ENCODE results near the gene P4HTM.
A peak's percentile ranks its signal among the peaks of the same experiment; 100 is the strongest.

Gene P4HTM

GRCh38 chr3:49012441-49013017 lies 22.5 kb downstream of the P4HTM start:
- no peak for DNase-seq

GRCh38 chr3:49013113-49013737 lies 23.2 kb downstream of the P4HTM start:
- no peak for DNase-seq

DNA sequence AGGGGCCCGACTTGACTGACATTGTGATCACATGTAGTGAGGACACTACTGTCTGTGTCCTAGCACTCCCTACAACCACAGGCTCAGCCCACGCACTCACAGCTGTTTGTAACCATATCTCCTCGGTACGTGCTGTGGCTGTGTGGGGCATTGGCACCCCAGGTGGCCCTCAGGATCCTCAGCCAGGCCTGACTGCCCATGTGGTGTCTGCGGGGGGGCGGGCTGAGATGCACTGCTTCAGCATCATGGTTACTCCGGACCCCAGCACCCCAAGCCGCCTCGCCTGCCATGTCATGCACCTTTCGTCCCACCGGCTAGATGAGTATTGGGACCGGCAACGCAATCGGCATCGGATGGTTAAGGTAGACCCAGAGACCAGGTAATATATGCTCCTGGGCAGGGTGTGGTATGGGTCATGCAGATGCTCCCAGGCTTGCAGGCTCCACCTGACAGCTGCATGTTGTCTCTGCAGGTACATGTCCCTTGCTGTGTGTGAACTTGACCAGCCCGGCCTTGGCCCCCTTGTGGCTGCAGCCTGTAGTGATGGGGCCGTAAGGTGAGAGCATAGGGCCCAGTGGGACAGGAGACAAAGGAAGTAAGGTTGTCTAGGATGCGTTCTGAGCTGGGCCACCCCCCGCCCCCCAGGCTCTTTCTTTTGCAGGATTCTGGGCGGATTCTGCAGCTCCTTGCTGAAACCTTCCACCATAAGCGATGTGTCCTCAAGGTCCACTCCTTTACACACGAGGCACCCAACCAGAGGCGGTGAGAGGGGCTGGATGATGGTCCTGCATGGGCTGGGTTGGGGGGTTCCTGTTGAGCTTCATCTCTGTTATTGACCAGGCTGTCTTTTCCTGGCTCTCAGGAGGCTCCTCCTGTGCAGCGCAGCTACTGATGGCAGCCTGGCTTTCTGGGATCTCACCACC lies 24.0 kb downstream of the P4HTM start:
- no peak for DNase-seq

GRCh38 chr3:49015072-49015471 lies 25.0 kb downstream of the P4HTM start:
- no peak for DNase-seq

DNA sequence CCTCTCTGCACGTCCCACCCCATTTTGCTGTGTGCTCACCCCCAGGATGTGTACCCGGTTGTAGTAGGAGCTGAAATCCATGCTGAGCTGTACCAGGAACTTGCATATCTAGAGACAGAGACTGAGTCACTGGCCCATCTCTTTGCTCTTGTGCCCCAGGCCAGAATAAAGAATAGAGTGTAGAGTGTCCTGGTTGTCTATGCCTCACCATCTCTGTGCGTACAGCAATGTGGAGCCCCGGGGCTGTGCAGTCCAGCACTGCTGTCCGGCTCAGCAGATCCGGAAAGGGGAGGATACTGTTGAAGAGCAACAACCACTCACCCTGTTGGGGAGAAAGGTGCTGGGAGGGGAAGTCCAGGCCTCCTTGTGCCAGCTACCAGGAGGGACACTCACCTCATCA lies 25.7 kb downstream of the P4HTM start:
- DNase-seq = no peak

DNA sequence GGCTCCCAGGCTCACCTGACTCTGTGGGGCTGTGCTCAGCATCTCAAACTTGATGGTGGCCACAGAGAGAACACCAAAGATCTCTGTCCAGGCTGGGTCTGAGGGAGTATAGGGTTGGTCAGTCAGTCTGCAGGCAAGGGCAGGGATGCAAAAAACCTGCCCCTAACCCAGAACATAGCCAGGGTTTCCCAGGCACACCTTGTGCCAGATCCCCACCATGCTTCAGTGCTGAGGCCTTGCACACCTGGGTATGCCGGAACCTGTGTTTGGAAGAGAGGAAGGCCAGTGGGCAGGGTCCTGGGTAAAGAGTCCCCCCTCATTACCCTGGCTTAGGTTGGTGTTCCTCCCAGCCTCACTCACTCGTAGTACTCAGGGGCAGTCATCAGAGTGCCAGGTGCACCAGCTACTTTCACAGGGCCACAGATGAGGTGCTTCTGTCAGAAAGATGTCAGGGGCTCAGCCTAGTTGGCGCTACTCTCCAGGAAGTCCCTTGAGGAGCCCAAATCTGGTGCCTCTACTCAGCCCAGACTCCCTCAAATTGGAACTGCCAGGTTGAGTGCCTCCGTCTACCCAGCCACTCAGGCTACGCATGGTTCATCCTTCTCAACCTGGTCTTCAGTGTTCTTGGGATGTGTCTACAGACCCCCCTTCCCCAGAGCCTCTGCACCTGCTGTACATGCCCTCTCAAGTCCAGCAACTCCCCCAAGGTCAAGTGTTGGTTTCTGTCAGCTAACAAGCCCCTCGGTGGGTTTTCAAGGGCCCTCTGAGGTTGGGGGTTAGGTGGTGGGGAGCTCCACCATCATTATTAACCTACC lies 26.6 kb downstream of the P4HTM start:
- no peak for DNase-seq

DNA sequence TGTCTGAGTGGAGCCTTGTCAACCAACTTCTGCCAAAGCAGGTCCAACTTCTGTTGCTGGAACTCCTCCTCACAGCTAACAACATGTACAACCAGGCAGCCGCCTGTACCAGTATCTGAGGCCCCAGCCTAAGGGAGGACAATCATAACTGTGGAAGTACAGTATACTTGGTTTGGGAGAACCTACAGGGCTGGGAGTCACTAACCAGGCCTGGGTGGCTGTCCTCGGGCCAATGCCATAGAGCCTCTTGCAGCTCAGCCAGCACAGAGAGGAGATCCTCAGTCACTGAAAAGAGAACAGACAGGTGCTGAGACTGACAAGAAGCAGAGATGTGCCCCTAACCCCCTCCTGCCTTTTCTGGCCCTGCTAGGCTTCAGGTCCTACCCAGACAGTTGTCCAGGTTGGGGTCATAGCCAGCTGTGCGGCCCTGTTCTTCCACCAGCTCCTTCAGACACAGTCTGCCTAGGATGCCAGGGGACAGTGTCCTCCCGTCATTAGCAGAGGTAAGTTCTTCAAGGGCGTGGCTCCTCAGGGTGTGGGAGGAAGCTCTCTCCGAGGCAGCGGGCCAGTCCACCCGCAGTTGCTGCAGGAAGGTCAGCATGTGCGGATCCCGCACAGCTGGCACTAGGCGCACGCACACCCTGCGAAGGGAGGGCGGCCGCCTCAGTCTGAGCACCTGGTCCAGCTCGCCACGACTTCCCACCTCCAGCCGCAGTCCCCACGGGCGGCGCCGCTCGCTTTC lies 27.4 kb downstream of the P4HTM start:
- no peak for DNase-seq

GRCh38 chr3:49017971-49018706 lies 28.1 kb downstream of the P4HTM start, which contains the start of gene DALRD3:
Gene DALRD3 (minus strand): TSS chr3:49018580. CDS start chr3:49018564, 16 bp downstream.
- peak; percentile 42 for DNase-seq

- no peak for DNase-seq
These were observed 28.6 kb downstream of the P4HTM start for GRCh38 chr3:49018707-49019006.

DNA sequence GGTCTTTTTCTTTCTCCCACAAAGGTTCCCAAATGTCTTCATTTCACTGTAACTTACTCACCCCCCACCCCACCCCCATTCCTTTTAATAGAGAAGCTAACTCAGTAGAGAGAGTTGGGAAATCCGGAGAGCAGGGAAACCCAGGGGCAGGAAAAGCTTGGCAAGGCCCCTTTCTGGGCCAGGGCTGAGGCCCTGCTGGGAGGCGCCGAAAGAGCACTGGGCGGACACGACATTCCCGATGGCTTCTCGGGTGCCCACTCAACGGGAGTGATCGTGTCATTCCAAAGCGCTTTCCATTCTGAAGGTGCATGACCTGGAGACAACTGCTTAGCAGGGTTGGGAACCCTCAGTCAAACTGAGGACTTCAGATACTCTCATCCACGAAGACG lies 29.9 kb downstream of the P4HTM start:
- DNase-seq = peak; percentile 50

DNA sequence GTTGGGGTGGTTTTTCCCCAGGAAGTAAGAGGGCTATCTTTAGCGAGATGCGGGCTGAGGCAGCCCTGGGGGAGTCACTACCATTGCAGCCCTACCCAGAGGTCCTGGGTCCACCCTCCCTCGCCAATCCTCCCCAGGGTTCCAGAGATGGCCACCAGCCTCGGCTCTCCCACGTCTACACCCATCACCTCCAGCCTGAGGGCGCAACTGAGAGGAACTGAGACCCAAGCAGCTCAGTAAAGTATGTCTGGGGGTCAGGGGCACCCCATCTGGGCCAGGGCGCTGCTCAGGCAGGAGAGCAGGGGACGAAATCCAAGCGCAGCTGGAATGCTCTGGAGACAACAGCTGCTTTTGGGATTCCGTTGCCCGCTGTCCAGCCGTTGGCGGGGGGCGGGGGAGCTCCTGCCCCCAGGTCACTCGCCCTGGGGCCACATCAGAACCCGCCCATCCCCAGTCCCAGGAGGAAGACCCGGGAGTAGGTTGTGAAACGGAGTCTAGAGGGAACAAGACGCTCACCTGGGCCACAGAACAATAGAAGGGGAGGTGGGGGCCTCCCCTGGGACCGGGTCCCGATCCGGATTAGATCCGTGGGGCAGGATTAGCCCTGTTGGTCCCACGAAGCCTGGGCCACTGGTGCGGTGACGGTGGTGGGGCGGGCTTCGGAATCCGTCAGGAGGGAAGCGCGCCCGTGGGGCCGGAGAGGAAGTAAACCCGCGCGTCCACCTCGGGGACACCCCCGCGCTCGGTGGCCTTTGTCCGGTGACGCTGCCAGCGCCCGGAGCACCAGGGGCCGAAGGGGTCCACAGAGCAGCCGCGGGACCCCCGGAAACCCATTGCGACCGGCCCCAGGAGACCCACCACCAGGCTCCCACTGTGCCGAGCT lies 30.5 kb downstream of the P4HTM start:
- peak; percentile 50 for DNase-seq

- peak; percentile 94 for DNase-seq
These were observed 31.3 kb downstream of the P4HTM start for GRCh38 chr3:49021213-49021812.

GRCh38 chr3:49021813-49022687 lies 32.0 kb downstream of the P4HTM start, which contains the start of gene NDUFAF3:
Gene NDUFAF3 (plus strand): TSS chr3:49022121. CDS start chr3:49022145, 24 bp downstream.
- peak; percentile 82 for DNase-seq

- DNase-seq = no peak
These were observed 32.7 kb downstream of the P4HTM start for GRCh38 chr3:49022688-49023171.

DNA sequence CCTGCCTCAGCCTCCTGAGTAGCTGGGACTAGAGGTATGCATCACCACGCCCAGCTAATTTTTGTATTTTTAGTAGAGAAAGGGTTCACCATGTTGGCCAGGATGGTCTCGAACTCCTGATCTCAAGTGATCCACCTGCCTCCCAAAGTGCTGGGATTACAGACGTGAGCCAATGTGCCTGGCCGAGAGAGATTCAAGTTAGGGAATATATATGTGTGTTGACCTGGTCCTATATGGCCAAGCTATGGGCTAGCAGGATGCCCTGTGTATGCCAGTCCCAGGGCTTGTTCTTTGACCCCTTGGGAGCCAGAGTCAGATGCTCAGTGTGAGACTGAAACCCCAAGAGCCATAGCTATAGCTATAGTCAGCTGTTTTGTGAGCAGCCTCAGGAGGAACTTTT lies 33.7 kb downstream of the P4HTM start:
- no peak for DNase-seq

DNA sequence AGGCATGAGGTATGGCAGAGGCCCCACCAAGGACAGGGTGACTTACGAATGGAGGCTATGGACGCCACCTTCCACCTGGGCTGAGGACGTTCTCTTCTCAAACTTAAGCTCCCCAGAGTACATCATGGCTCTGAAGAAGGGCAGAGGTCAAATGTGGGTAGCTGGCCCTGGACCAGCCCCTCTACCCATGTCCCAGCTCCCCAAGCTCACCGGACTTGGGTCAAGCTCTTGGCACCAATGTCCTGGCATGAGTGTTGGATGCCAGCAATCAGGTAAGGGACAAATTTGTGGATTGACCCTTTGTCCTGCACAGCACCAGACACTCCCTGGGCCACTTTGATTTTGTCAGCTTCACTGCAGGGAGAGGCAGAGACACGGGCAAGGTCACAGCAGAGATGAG lies 34.4 kb downstream of the P4HTM start:
- DNase-seq = no peak

DNA sequence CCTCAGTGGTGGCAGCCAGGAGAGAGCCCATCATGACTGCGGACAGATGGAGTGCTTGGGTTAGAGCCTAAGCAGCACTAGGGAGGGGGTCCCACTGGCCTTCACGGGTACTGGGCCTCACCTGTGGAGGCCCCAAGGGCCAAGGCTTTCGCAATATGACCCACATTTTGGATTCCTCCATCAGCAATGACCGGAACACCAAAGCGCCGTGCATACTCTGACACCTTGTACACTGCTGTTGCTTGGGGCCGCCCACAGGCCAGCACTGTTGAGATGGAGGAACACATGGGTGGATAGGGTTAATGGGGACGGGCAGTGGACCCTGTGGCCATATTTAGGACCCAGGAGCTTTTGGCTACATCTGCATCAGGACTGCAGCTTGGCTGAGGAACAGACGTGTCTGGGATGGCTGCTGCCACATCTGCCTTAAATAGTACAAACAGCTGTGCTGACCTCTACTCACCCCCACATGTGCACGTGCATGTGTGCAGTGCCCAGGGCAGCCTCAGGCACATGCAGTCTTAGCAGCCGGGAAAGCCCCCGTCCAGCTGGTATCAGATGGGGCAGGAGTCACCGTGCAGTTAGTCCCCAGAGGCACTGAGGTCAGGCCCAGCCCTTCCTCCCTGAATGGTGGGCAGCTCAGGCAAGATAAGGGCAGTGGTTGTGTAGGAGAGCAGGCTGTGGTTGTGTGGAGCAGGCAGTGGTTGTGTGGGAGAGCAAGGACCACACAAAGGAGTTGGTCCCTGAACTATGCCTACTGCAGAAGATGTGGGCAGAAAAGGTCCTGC lies 35.2 kb downstream of the P4HTM start:
- no peak for DNase-seq
